GM12878 (cell line): ENCODE data around the gene VPS29. TPM values are rescaled to one million over a fixed set of nuclear protein-coding genes. Genes with fewer than 3 reads are reported as not detected.

Source experiments
- ATF7 ChIP-seq: fragments of 450-650 bp; IDR thresholded peaks from 2 replicates; pipeline ENCODE4 v1.6.1; 2016; ENCODE audit warnings: low read depth, mild to moderate bottlenecking
- CBX5 ChIP-seq: sonication (generic); IDR thresholded peaks from 2 replicates; pipeline ENCODE4 v1.6.1; 2016; ENCODE audit warnings: low read depth, moderate library complexity, mild to moderate bottlenecking, inconsistent platforms
- EP300 ChIP-seq, 2 experiments: fragments of 150-350 bp in 1 of 2; IDR thresholded peaks; 2 replicates each; pipeline ENCODE4 v1.6.1; 2011 to 2012; ENCODE audit warnings: low read depth in 2 of 2, low read length in 2 of 2, borderline replicate concordance in 1 of 2, improper control_type of control experiment in 1 of 2, inconsistent platforms in 1 of 2; ENCODE audit not compliant: control insufficient read depth in 1 of 2
- KLF5 ChIP-seq: fragments of 450-650 bp; IDR thresholded peaks from 2 replicates; pipeline ENCODE4 v1.6.1; 2014; ENCODE audit warnings: mild to moderate bottlenecking; ENCODE audit not compliant: partially characterized antibody
- POLR2A ChIP-seq: IDR thresholded peaks from 2 replicates; pipeline ENCODE4 v1.6.1; 2011; ENCODE audit warnings: low read depth, mild to moderate bottlenecking, low read length
- POLR2AphosphoS2 ChIP-seq: IDR thresholded peaks from 2 replicates; pipeline ENCODE4 v1.6.1; 2011; ENCODE audit warnings: low read depth, mild to moderate bottlenecking, low read length, improper control_type of control experiment, moderate library complexity
- RUNX3 ChIP-seq: IDR thresholded peaks from 2 replicates; pipeline ENCODE4 v1.6.1; 2012; ENCODE audit warnings: low read length, inconsistent platforms
- SP1 ChIP-seq: IDR thresholded peaks from one replicate; pipeline ENCODE4 v1.6.1; 2011; ENCODE audit warnings: low read depth, low read length
- ZNF24 ChIP-seq: fragments of 450-650 bp; IDR thresholded peaks from 2 replicates; pipeline ENCODE4 v1.6.1; 2017; ENCODE audit warnings: antibody characterized with exemption, mild to moderate bottlenecking
- polyA plus RNA-seq, 11 experiments: library from polyadenylated mRNA; depleted of rRNA in 4 of 11; unstranded in 6 of 11; stranded (reverse) in 5 of 11; fragments of >200 nt; fragmentation: Nextera tagmentation in 4 of 11; fragmentation: Illumina TruSeq in 1 of 11; extraction: Ambion mirVana in 4 of 11; extraction: Trizol in 1 of 11; gene quantifications; 1 replicate in 1 of 11; 2 replicates in 10 of 11; pipeline versions ENCODE4 v1.2.1 to v1.2.3, GENCODE V29; 2011 to 2016; ENCODE audit warnings: inconsistent platforms in 2 of 11, missing spikeins in 2 of 11, low read depth in 1 of 11
- total RNA-seq, 4 experiments: library from RNA; depleted of rRNA in 3 of 4; stranded (reverse); fragments of >200 nt in 3 of 4; fragmentation: Illumina TruSeq in 1 of 4; extraction: Trizol in 1 of 4; gene quantifications; 2 replicates each; pipeline versions ENCODE4 v1.2.1 to v1.2.3, GENCODE V29; 2013 to 2021
- TF ChIP-seq, protein P1 (sequence below): fragments of 450-650 bp; IDR thresholded peaks from 2 replicates; pipeline ENCODE4 v1.6.1; 2016; ENCODE audit warnings: mild to moderate bottlenecking
- TF ChIP-seq, protein P2 (sequence below): fragments of 450-650 bp; IDR thresholded peaks from 2 replicates; pipeline ENCODE4 v1.6.1; 2018; ENCODE audit warnings: borderline replicate concordance, mild to moderate bottlenecking; ENCODE audit not compliant: partially characterized antibody
- TF ChIP-seq, protein P3 (sequence below): fragments of 450-650 bp; IDR thresholded peaks from 2 replicates; pipeline ENCODE4 v1.6.1; 2017; ENCODE audit warnings: mild to moderate bottlenecking, low read depth, inconsistent platforms; ENCODE audit not compliant: poor library complexity, severe bottlenecking

VPS29 gene
- total and polyA plus RNA-seq, 10 of the 15 experiments (the other 5 are each of a cell fraction or from before 2014, with no cell fraction given) = 65.3 to 405 (median 206) TPM

DNA sequence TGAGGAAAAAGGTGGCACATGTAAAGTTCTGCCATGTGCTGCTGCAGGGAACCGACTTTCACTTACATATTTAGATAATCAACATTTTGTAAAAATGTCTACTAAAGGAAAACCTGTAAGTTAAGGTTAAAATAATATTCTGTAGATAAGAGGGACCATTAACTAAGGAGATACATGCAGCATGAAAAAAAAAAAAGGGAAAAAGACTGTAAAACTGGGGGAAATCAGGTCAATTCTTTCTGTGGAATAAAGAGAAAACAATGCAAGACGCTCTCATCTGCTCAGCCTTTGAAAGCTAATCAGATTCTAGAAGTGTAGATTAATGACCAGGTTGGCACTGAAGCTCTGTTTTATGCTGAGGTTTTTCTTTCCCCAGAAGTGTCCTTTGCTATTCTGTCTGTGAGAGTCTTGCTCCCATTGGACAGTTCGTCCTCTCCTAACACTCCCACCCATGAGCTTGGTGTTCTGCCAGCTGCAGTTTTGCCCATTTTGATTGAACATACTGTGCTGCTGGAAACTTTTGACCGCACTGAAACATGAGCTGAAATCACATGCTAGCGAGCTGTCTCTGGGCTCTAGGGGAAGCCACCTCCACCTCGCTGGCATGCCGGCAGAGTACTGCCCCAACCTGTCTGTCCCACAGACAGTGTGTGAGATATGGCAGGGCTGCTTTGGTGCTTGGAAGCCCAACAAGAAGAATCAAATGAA is 41.5 kb upstream of the VPS29 start (continued):
- TF ChIP-seq KLF5 = no peak
- TF ChIP-seq ZNF24 = 0 out of 2 replicates have a peak, but pooled peaks have one; percentile 28
- 0 out of 2 replicates have a peak, but pooled peaks have one; percentile 26 for TF ChIP-seq POLR2A
- TF ChIP-seq, protein P1, sequence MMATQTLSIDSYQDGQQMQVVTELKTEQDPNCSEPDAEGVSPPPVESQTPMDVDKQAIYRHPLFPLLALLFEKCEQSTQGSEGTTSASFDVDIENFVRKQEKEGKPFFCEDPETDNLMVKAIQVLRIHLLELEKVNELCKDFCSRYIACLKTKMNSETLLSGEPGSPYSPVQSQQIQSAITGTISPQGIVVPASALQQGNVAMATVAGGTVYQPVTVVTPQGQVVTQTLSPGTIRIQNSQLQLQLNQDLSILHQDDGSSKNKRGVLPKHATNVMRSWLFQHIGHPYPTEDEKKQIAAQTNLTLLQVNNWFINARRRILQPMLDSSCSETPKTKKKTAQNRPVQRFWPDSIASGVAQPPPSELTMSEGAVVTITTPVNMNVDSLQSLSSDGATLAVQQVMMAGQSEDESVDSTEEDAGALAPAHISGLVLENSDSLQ = 0 out of 2 replicates have a peak, but pooled peaks have one; percentile 22
- peak; percentile 72 for TF ChIP-seq RUNX3
- TF ChIP-seq, protein P2, sequence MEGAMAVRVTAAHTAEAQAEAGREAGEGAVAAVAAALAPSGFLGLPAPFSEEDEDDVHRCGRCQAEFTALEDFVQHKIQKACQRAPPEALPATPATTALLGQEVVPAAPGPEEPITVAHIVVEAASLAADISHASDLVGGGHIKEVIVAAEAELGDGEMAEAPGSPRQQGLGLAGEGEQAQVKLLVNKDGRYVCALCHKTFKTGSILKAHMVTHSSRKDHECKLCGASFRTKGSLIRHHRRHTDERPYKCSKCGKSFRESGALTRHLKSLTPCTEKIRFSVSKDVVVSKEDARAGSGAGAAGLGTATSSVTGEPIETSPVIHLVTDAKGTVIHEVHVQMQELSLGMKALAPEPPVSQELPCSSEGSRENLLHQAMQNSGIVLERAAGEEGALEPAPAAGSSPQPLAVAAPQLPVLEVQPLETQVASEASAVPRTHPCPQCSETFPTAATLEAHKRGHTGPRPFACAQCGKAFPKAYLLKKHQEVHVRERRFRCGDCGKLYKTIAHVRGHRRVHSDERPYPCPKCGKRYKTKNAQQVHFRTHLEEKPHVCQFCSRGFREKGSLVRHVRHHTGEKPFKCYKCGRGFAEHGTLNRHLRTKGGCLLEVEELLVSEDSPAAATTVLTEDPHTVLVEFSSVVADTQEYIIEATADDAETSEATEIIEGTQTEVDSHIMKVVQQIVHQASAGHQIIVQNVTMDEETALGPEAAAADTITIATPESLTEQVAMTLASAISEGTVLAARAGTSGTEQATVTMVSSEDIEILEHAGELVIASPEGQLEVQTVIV = no peak
- TF ChIP-seq CBX5 = no peak
- TF ChIP-seq POLR2AphosphoS2 = 0 out of 2 replicates have a peak, but pooled peaks have one; percentile 31
- TF ChIP-seq, protein P3, sequence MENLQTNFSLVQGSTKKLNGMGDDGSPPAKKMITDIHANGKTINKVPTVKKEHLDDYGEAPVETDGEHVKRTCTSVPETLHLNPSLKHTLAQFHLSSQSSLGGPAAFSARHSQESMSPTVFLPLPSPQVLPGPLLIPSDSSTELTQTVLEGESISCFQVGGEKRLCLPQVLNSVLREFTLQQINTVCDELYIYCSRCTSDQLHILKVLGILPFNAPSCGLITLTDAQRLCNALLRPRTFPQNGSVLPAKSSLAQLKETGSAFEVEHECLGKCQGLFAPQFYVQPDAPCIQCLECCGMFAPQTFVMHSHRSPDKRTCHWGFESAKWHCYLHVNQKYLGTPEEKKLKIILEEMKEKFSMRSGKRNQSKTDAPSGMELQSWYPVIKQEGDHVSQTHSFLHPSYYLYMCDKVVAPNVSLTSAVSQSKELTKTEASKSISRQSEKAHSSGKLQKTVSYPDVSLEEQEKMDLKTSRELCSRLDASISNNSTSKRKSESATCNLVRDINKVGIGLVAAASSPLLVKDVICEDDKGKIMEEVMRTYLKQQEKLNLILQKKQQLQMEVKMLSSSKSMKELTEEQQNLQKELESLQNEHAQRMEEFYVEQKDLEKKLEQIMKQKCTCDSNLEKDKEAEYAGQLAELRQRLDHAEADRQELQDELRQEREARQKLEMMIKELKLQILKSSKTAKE = peak; percentile 44
- TF ChIP-seq EP300 (IDR thresholded peaks at IDR 0.05; ENCODE audit: borderline replicate concordance in 1 of 2, control insufficient read depth in 1 of 2, low read depth in 2 of 2, low read length in 2 of 2) = peak in 1 of 2 experiments; percentile 53; a peak in 1 of 4 replicates
- TF ChIP-seq SP1 = no peak
- 0 out of 2 replicates have a peak, but pooled peaks have one; percentile 57 for TF ChIP-seq ATF7
- TF ChIP-seq, all 136 proteins: peak for 32
